HG02938 (cell line): ENCODE data around the gene CFAP65.
A peak's percentile ranks its signal among the peaks of the same experiment; 100 is the strongest.

Source experiments
- ATAC-seq: cut with Tn5 transposase; IDR thresholded peaks from one replicate; pipeline ENCODE4 v1.9.1; 2021; ENCODE audit warnings: mild to moderate bottlenecking, moderate library complexity; ENCODE audit not compliant: unreplicated experiment

Gene CFAP65

DNA sequence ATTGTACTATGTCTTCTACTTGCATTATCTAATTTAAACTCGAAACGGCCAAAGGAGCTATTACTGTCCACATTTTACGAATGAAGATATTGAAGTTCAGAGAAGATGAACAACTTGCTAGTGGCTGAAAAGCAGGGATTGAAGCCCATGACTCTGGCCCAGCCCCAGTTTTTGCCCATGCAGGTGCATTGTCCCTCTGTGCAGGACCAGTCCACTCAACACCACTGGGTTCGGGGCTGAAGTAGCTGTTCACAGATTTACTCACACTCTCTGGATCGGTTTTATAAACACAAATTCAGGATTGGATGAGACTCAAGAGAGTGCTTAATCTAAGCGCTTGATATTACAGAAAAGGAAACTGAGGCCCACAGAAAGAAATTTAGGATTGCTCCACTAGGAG lies 20.8 kb upstream of the CFAP65 start:
- ATAC-seq = no peak

- ATAC-seq = no peak
These were observed 19.8 kb upstream of the CFAP65 start, which contains the start of gene IHH for GRCh38 chr2:219060821-219061791. IHH (minus strand) TSS chr2:219060921; CDS start chr2:219060467, 454 bp downstream.

- ATAC-seq = no peak
These were observed 18.7 kb upstream of the CFAP65 start for GRCh38 chr2:219059725-219060682.

GRCh38 chr2:219059375-219059724 lies 18.0 kb upstream of the CFAP65 start:
- no peak for ATAC-seq

DNA sequence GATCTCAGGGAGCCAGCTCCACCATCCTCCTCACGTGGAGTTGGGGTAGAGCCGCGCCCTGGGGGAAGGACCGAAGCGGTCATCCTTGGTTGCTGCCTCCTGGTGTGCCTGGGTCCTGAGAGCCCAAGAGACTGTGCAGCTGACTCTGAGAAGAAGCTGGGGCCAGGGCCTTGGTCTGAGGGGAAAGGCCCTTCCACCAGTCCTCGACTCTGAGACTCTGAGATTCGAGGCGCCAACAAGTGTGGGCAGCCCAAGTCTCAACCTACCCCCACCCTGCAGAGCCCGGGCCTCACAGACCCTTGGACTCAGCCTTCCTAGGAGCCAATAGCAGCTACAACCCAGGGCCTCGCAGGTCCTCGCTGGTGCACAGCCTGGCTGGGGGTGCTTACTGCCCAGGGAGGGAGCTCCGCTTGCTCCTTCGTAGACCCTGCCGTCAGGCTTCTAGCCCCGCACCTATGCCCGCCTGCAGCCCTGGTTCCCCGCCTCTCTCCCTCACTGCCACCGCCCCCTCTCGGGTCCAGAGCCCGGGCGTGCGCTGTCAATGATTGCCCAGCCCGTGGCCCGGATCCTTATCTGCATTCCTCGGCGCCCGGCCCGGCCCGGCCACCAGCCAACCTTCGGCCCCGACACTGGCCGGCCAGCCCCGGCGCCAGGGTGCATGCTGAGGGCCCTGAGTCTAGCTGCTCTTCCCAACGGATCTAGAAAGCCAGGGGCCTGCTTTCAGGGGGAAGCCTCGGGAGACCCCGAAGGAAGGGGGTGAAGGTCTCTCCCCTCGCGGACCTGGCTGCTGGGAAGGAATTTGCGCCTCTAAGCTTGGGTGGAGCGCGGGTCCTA lies 17.4 kb upstream of the CFAP65 start:
- ATAC-seq = no peak

DNA sequence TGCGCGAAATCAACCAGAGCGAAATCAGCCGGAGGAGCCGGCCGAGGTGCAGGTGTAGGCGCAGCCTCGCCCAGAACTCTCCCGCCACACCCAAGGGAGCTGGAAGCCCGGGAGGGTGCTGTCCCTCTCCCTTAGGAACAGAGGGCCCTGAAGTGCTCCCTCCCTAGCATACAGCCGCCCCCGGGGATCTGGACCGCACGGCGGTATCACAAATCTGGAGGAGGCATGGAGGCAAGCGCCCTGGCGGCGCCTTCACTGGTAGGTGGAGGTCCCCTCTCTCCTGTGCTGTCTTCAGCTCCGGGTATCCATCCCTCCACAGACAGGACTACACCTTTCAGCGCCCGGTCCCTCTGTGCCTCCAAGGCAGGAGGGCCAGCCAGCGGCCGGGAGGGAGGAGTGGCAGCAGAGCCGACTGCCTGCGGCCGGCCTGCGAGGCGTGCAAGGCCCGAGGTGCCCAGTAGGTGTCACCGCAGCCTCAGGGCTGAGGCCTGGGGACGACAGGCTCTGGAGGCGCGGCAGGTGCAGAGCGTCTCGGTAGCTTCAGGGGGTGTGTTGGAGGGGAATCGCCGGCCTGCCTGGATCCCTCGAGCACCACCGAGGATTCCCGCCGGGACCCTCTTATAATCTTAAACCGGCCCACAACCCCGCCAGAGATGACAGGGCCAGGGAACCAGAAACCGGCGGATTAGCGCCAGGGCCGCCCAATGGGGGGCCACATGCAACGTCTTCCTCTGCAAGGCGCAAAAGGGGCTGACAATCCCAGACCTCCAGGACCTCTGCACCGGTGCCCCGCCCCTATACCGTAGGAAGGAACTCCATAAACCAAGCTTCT lies 16.6 kb upstream of the CFAP65 start:
- ATAC-seq = peak; percentile 69

DNA sequence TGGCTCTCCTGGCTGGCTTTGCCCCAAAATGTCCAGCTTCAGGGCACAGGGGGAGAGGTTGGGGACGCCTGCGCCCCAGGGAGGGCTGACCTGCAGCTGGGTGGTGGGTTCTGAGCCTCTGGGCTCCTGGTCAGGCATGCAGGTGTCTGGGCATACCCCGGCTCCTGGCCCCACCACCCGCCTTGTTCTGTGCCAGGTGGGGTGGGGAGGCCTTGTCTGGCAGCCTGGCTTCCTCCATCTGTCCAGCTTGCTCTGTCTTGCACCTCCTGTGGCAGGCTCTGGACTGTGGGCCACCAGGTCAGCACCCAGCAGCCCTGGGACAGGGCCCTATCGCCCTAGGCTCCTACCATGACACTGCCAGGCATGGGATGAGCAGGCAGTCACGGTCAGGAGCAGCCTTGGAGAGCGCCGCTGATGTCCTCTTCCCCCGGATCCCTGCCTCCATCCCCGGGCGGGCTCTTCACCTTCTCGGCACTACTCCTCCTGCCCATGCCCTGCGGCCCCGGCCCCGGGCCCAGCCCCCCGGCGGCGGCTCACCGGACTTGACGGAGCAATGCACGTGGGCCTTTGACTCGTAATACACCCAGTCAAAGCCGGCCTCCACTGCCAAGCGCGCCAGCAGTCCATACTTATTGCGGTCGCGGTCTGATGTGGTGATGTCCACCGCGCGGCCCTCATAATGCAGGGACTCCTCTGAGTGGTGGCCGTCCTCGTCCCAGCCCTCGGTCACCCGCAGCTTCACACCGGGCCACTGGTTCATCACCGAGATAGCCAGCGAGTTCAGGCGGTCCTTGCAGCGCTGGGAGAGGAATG lies 15.8 kb upstream of the CFAP65 start:
- ATAC-seq = no peak

DNA sequence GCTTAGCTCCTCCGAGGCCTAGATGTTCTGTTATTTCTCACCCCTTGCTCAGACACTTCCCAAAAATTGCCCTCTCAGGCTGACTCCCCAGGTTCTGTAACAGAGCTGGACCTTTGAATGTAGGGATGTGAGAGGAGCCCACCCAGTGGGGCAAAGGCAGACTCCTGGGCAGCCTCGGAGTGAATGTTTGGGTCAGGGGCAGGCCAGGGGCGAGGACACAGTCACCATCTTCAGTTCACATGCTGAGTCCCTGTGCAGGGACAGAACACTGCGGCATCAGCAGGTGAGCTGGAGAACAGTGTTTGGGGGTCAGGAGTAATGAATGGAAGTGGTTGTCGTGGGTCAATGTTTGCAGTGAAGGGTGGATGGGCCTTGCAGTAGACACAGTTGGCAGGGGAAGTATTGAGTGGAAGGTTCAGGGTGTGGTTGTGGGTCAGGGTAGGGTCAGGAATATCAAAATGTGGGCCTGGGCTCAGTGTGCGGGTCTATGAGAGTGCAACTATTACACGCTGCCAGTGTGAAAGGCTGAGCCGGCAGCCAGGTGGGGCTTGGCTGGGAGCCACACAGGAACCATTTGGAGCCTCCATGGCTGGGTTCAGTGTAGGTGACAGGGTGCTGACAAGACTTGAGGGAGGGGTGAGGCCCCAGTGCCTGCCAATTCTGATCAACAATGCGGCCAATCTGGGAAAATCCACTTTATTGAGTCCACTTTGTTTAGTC lies 15.0 kb upstream of the CFAP65 start:
- no peak for ATAC-seq

- no peak for ATAC-seq
These were observed 13.9 kb upstream of the CFAP65 start for GRCh38 chr2:219054956-219055903.

GRCh38 chr2:219049282-219049681 lies 8.0 kb upstream of the CFAP65 start:
- ATAC-seq = no peak

GRCh38 chr2:219045937-219046550 lies 4.7 kb upstream of the CFAP65 start:
- no peak for ATAC-seq

GRCh38 chr2:219042750-219043149 lies 1.4 kb upstream of the CFAP65 start:
- no peak for ATAC-seq

GRCh38 chr2:219042157-219042556 lies 841 bp upstream of the CFAP65 start:
- no peak for ATAC-seq

GRCh38 chr2:219038600-219038999 lies 2.7 kb downstream of the CFAP65 start:
- ATAC-seq = no peak

DNA sequence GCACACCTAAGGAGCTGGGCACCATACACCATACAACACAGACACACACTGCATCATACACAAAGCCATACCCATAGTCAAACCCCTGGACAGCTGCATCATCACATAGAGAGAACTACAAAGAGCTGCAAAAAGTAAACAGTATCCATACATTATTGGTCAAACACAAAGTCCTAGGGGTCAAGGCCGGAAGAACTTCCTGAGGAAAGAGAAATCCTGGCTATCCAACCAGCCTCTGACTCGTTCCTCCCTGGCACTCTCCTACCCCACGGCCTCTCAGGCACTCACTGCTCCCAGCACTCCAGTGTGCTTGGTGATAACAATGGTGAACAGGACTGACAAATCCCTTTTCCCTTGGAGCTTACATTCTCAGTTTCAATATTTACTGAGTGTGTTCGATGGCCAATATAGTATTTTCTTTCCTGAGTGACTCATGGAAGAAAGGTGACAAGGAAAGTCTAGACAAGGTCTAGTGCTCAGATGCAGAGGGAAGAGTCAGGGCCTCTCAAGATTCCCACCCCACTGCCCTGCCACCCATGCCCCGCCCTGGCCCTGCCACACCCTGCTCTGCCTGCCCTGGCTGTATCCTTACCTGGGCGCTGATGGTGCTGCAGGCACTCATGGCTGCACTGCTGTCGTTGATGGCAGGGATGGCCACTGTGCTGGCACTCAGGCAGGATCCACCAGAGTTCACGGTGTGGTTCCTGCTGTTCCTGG lies 3.4 kb downstream of the CFAP65 start:
- ATAC-seq = no peak

- no peak for ATAC-seq
These were observed 5.4 kb downstream of the CFAP65 start for GRCh38 chr2:219035942-219036341.
